HCT116 (cell line): Measurements from ENCODE around the gene UBE2E2. TPM values are rescaled to one million over a fixed set of nuclear protein-coding genes. Genes with fewer than 3 reads are reported as not detected.

ENCODE experiments used
- ATAC-seq: fragments of 200-7000 bp; cut with Tn5 transposase; 2 replicates; pipeline ENCODE4 v1.9.1; 2020; ENCODE audit warnings: mild to moderate bottlenecking, moderate library complexity
- BruUV-seq: library from RNA; stranded (reverse); fragments of 400-500 nt; replicated peaks from 2 replicates; lab custom pipeline; 2021; lab: Mats Ljungman, UMichigan
- CTCF ChIA-PET: fragments of 300-600 bp; sonication (Branson Sonifier 250); formaldehyde crosslinking; loops from one replicate; lab custom pipeline; 2021; ENCODE audit warnings: antibody characterized with exemption; lab: Charles Lee
- POLR2A ChIA-PET: fragments of 300-600, 350-600 bp; sonication (Branson Sonifier 250); formaldehyde crosslinking; loops from one replicate; lab custom pipeline; 2021; ENCODE audit warnings: antibody characterized with exemption; lab: Charles Lee
- RAD21 ChIA-PET, 2 experiments: fragments of 300-600 bp; sonication (Branson Sonifier 250); formaldehyde crosslinking; loops; one replicate each; lab custom pipeline; 2023; ENCODE audit warnings: low total read pairs in 2 of 2; ENCODE audit not compliant: uncharacterized antibody in 2 of 2, unreplicated experiment in 2 of 2, low non-redundant PET in 1 of 2; lab: Charles Lee
- DNase-seq: peaks from one replicate; pipeline ENCODE4 v3.0.0-alpha.2; 2010; ENCODE audit warnings: low read depth, low spot score
- H2AFZ ChIP-seq: fragments of 200-600 bp; shearing (Covaris generic), sonication (generic); 2 replicates; pipeline ENCODE4 v1.6.1; 2017; ENCODE audit warnings: low read depth, mixed run types, mixed read lengths, antibody characterized with exemption, low read length; ENCODE audit not compliant: poor library complexity, severe bottlenecking
- H3K27ac ChIP-seq: 2 replicates; pipeline ENCODE4 v1.5.1; 2012; ENCODE audit warnings: low read depth, low read length
- H3K27me3 ChIP-seq: fragments of 200-600 bp; sonication (generic); 2 replicates; pipeline ENCODE4 v1.6.1; 2016; ENCODE audit warnings: mixed run types, low read length, mixed read lengths; ENCODE audit not compliant: insufficient read depth
- H3K36me3 ChIP-seq, 2 experiments: fragments of 200-500 bp in 1 of 2; fragments of 200-600 bp in 1 of 2; sonication (Bioruptor generic) in 1 of 2; sonication (generic) in 1 of 2; 2 replicates each; pipeline versions ENCODE4 v1.5.1 to v1.6.1; 2014 to 2016; ENCODE audit warnings: low read length in 2 of 2, inconsistent platforms in 1 of 2, mixed read lengths in 1 of 2, mixed run types in 1 of 2; ENCODE audit not compliant: insufficient read depth in 2 of 2, control insufficient read depth in 1 of 2
- H3K4me1 ChIP-seq, 2 experiments: fragments of 200-600 bp in 1 of 2; sonication (generic) in 1 of 2; 2 replicates each; pipeline versions ENCODE4 v1.5.1 to v1.6.1; 2012 to 2017; ENCODE audit warnings: low read length in 2 of 2, inconsistent platforms in 1 of 2, mild to moderate bottlenecking in 1 of 2, mixed read lengths in 1 of 2, mixed run types in 1 of 2, moderate library complexity in 1 of 2; ENCODE audit not compliant: insufficient read depth in 2 of 2, control insufficient read depth in 1 of 2
- H3K4me2 ChIP-seq: fragments of 200-600 bp; sonication (generic); 2 replicates; pipeline ENCODE4 v1.6.1; 2017; ENCODE audit warnings: mixed run types, low read length, mixed read lengths
- H3K4me3 ChIP-seq, 2 experiments: fragments of 200-600 bp in 1 of 2; sonication (generic) in 1 of 2; replicated peaks in 1 of 2; 2 replicates each; pipeline ENCODE4 v1.5.1; 2011 to 2016; ENCODE audit warnings: low read length in 2 of 2, control low read depth in 1 of 2, low read depth in 1 of 2, mild to moderate bottlenecking in 1 of 2, mixed read lengths in 1 of 2, mixed run types in 1 of 2
- H3K79me2 ChIP-seq: fragments of 200-600 bp; sonication (generic); 2 replicates; pipeline ENCODE4 v1.6.1; 2017; ENCODE audit warnings: mild to moderate bottlenecking, mixed run types, low read length, moderate library complexity, mixed read lengths; ENCODE audit not compliant: insufficient read depth
- H3K9ac ChIP-seq: fragments of 200-600 bp; sonication (generic); 2 replicates; pipeline ENCODE4 v1.6.1; 2016; ENCODE audit warnings: low read length, mixed read lengths
- H3K9me2 ChIP-seq: fragments of 200-600 bp; sonication (generic), shearing (Covaris generic); 2 replicates; pipeline ENCODE4 v1.6.1; 2017; ENCODE audit warnings: mixed run types, mild to moderate bottlenecking, moderate library complexity; ENCODE audit not compliant: insufficient read depth
- H3K9me3 ChIP-seq, 2 experiments: fragments of 200-500 bp in 1 of 2; fragments of 200-600 bp in 1 of 2; sonication (Bioruptor generic) in 1 of 2; sonication (generic) in 1 of 2; 2 replicates each; pipeline ENCODE4 v1.6.1; 2014 to 2017; ENCODE audit warnings: low read length in 2 of 2, mixed read lengths in 2 of 2, inconsistent platforms in 1 of 2, low read depth in 1 of 2, mild to moderate bottlenecking in 1 of 2, mixed run types in 1 of 2, moderate library complexity in 1 of 2; ENCODE audit not compliant: control insufficient read depth in 1 of 2, insufficient read depth in 1 of 2
- H4K20me1 ChIP-seq: fragments of 200-600 bp; sonication (generic), shearing (Covaris generic); 2 replicates; pipeline ENCODE4 v1.6.1; 2017; ENCODE audit warnings: mixed run types, mild to moderate bottlenecking, moderate library complexity; ENCODE audit not compliant: insufficient read depth
- CBX3 ChIP-seq: IDR thresholded peaks from 2 replicates; pipeline ENCODE4 v1.6.1; 2012; ENCODE audit warnings: low read depth
- CEBPB ChIP-seq: IDR thresholded peaks from 2 replicates; pipeline ENCODE4 v1.6.1; 2012; ENCODE audit warnings: low read depth
- CTCF ChIP-seq, 3 experiments: fragments of 200-600 bp in 1 of 3; sonication (generic) in 1 of 3; IDR thresholded peaks in 2 of 3; conservative IDR thresholded peaks in 1 of 3; 2 replicates each; pipeline ENCODE4 v1.5.1; 2012 to 2017; ENCODE audit warnings: low read depth in 2 of 3, low read length in 2 of 3, antibody characterized with exemption in 1 of 3, borderline replicate concordance in 1 of 3, control low read depth in 1 of 3, mild to moderate bottlenecking in 1 of 3, mixed read lengths in 1 of 3, mixed run types in 1 of 3, moderate library complexity in 1 of 3; ENCODE audit not compliant: insufficient read depth in 1 of 3
- ELF1 ChIP-seq: IDR thresholded peaks from 2 replicates; pipeline ENCODE4 v1.6.1; 2012; ENCODE audit warnings: low read depth, borderline replicate concordance
- EZH2 ChIP-seq: fragments of 200-600 bp; sonication (generic); IDR thresholded peaks from 2 replicates; pipeline ENCODE4 v1.6.1; 2017; ENCODE audit warnings: antibody characterized with exemption, mixed run types
- FOSL1 ChIP-seq: IDR thresholded peaks from 2 replicates; pipeline ENCODE4 v1.6.1; 2012; ENCODE audit warnings: low read depth
- JUND ChIP-seq: IDR thresholded peaks from 2 replicates; pipeline ENCODE4 v1.6.1; 2012
- MAX ChIP-seq: IDR thresholded peaks from 2 replicates; pipeline ENCODE4 v1.6.1; 2012
- POLR2A ChIP-seq: IDR thresholded peaks from 2 replicates; pipeline ENCODE4 v1.7.0; 2011; ENCODE audit warnings: borderline replicate concordance; ENCODE audit not compliant: insufficient read depth, insufficient read length; ENCODE audit errors: extremely low read depth
- RAD21 ChIP-seq: IDR thresholded peaks from 2 replicates; pipeline ENCODE4 v1.6.1; 2012; ENCODE audit warnings: low read depth, mild to moderate bottlenecking
- REST ChIP-seq: IDR thresholded peaks from 2 replicates; pipeline ENCODE4 v1.6.1; 2012; ENCODE audit warnings: low read depth
- SP1 ChIP-seq: IDR thresholded peaks from 2 replicates; pipeline ENCODE4 v1.6.1; 2012; ENCODE audit warnings: low read depth
- SRF ChIP-seq: IDR thresholded peaks from 2 replicates; pipeline ENCODE4 v1.6.1; 2012; ENCODE audit warnings: low read depth
- TCF7L2 ChIP-seq: IDR thresholded peaks from 2 replicates; pipeline ENCODE4 v1.7.0; 2011; ENCODE audit warnings: borderline replicate concordance, inconsistent platforms; ENCODE audit not compliant: insufficient read depth, insufficient read length; ENCODE audit errors: extremely low read depth
- YY1 ChIP-seq: IDR thresholded peaks from 2 replicates; pipeline ENCODE4 v1.6.1; 2011; ENCODE audit warnings: low read length, low read depth, moderate library complexity, mild to moderate bottlenecking; ENCODE audit not compliant: insufficient replicate concordance; ENCODE audit errors: extremely low read depth
- ZNF274 ChIP-seq: fragments of 200-500 bp; sonication (Bioruptor generic); IDR thresholded peaks from 2 replicates; pipeline ENCODE4 v1.6.1; 2014; ENCODE audit warnings: mild to moderate bottlenecking, low read depth, low read length, inconsistent platforms
- intact Hi-C: fragments of 100-400 bp; cut with micrococcal nuclease; formaldehyde crosslinking; loops from 2 replicates; pipeline ENCODE4 v1.10.0; 2022
- total RNA-seq: library from RNA; stranded (reverse); gene quantifications from one replicate; pipeline ENCODE4 v1.2.1, GENCODE V29; 2021; ENCODE audit not compliant: unreplicated experiment

UBE2E2 gene
- total RNA-seq, 1 experiment from 2014 or later, result 21.4 TPM

- POLR2A ChIA-PET, result no interaction called here
- Histone ChIP-seq H4K20me1 (no peaks in the 10 kb centered on the region), H3K9ac (no peak overlapping the region), H3K27me3 (no peaks in the 10 kb centered on the region), H3K4me1 (no peaks in the 10 kb centered on the region), H2AFZ (no peak overlapping the region), H3K4me3 (no peak overlapping the region), H3K9me3 (no peaks in the 10 kb centered on the region), H3K27ac (no peak overlapping the region), H3K9me2 (no peaks in the 10 kb centered on the region), H3K36me3 (no peaks in the 10 kb centered on the region), H3K4me2 (no peak overlapping the region), H3K79me2 (no peaks in the 10 kb centered on the region)
- no peak for TF ChIP-seq SRF
- no peak for TF ChIP-seq CBX3
- no peak for TF ChIP-seq YY1
- no peak for TF ChIP-seq SP1
- no peak for TF ChIP-seq JUND
- TF ChIP-seq FOSL1, result no peak
- no peak for TF ChIP-seq CEBPB
- TF ChIP-seq EZH2, result no peak
- TF ChIP-seq RAD21, result no peak
- no peak for TF ChIP-seq REST
- no peak for TF ChIP-seq POLR2A
- TF ChIP-seq CTCF (IDR thresholded peaks at IDR 0.05 in 2 of 3, conservative IDR thresholded peaks at IDR 0.05 in 1 of 3; ENCODE audit: borderline replicate concordance in 1 of 3, insufficient read depth in 1 of 3, low read depth in 2 of 3, low read length in 2 of 3), result no peak
- no peak for TF ChIP-seq TCF7L2
- no peak for TF ChIP-seq ZNF274
- no peak for TF ChIP-seq ELF1
- no peak for TF ChIP-seq MAX
- intact Hi-C loops, result no loop called here
- ATAC-seq (no peak), DNase-seq (no peak)
- CTCF ChIA-PET, result no interaction called here
- BruUV-seq, result no TSS peak
- RAD21 ChIA-PET, result no interaction called here
Measured at GRCh38 chr3:23590424-23591273, 387.5 kb downstream of the UBE2E2 start.
